GM23248 (cell line): ENCODE results near the gene MCRS1. TPM values are rescaled to one million over a fixed set of nuclear protein-coding genes. Genes with fewer than 3 reads are reported as not detected.

Source experiments
- DNase-seq: peaks from one replicate; pipeline ENCODE4 v3.0.0-alpha.2; 2015
- H2AFZ ChIP-seq: fragments of 200-600 bp; sonication (generic); 2 replicates; pipeline ENCODE4 v1.6.1; 2016; ENCODE audit warnings: antibody characterized with exemption
- H3F3A ChIP-seq: fragments of 200-600 bp; sonication (generic); 2 replicates; pipeline ENCODE4 v1.6.1; 2016; ENCODE audit warnings: mild to moderate bottlenecking, antibody characterized with exemption, mixed run types; ENCODE audit not compliant: insufficient read depth
- H3K27ac ChIP-seq: fragments of 200-600 bp; sonication (generic); 2 replicates; pipeline ENCODE4 v1.5.1; 2016; ENCODE audit warnings: mild to moderate bottlenecking
- H3K27me3 ChIP-seq: fragments of 200-600 bp; sonication (generic); replicated peaks from 2 replicates; pipeline ENCODE4 v1.6.1; 2016; ENCODE audit warnings: mild to moderate bottlenecking; ENCODE audit not compliant: insufficient read depth
- H3K36me3 ChIP-seq: fragments of 200-600 bp; sonication (generic); 2 replicates; pipeline ENCODE4 v1.6.1; 2016; ENCODE audit warnings: low read depth, mild to moderate bottlenecking
- H3K4me1 ChIP-seq: fragments of 200-600 bp; sonication (generic); 2 replicates; pipeline ENCODE4 v1.6.1; 2016; ENCODE audit warnings: mild to moderate bottlenecking; ENCODE audit not compliant: insufficient read depth
- H3K4me2 ChIP-seq: fragments of 200-600 bp; sonication (generic); one replicate; pipeline ENCODE4 v1.6.1; 2016; ENCODE audit warnings: mild to moderate bottlenecking; ENCODE audit not compliant: unreplicated experiment
- H3K4me3 ChIP-seq: fragments of 200-600 bp; sonication (generic); 2 replicates; pipeline ENCODE4 v1.5.1; 2016; ENCODE audit warnings: mild to moderate bottlenecking
- H3K79me2 ChIP-seq: fragments of 200-600 bp; sonication (generic); 2 replicates; pipeline ENCODE4 v1.6.1; 2016; ENCODE audit warnings: mild to moderate bottlenecking; ENCODE audit not compliant: insufficient read depth
- H3K9ac ChIP-seq: fragments of 200-600 bp; sonication (generic); 2 replicates; pipeline ENCODE4 v1.6.1; 2016; ENCODE audit warnings: mild to moderate bottlenecking
- H3K9me2 ChIP-seq: fragments of 200-600 bp; sonication (generic); 2 replicates; pipeline ENCODE4 v1.6.1; 2016; ENCODE audit warnings: mixed run types, mild to moderate bottlenecking, moderate library complexity; ENCODE audit not compliant: insufficient read depth
- H3K9me3 ChIP-seq: fragments of 200-600 bp; sonication (generic); one replicate; pipeline ENCODE4 v1.6.1; 2017; ENCODE audit warnings: low read depth
- H4K20me1 ChIP-seq: fragments of 200-600 bp; sonication (generic); 2 replicates; pipeline ENCODE4 v1.6.0; 2016; ENCODE audit not compliant: insufficient read depth
- EZH2 ChIP-seq: fragments of 200-600 bp; sonication (generic); IDR thresholded peaks from 2 replicates; pipeline ENCODE4 v1.6.1; 2018; ENCODE audit warnings: antibody characterized with exemption, mild to moderate bottlenecking; ENCODE audit not compliant: insufficient read depth, poor library complexity, severe bottlenecking
- EZH2phosphoT487 ChIP-seq: fragments of 200-600 bp; sonication (generic); IDR thresholded peaks from 2 replicates; pipeline ENCODE4 v1.6.1; 2018; ENCODE audit warnings: antibody characterized with exemption, moderate library complexity, mild to moderate bottlenecking, low read depth; ENCODE audit not compliant: insufficient read depth
- WGBS, 2 experiments: methylation state at CpG; one replicate each; pipeline ENCODE4 v1.1.6; 2015 to 2017; ENCODE audit warnings: low lambda C conversion rate in 2 of 2, low coverage in 1 of 2; ENCODE audit errors: missing lambda C conversion rate in 2 of 2; 5-methylcytosine and 5-hydroxymethylcytosine counted together
- in situ Hi-C: fragments of 300-500 bp; cut with MboI; formaldehyde crosslinking; loops from 2 replicates; pipeline ENCODE4 v1.15.0; 2020
- polyA plus RNA-seq: library from polyadenylated mRNA; unstranded; fragments of >200 nt; fragmentation: Nextera tagmentation; extraction: Ambion mirVana; gene quantifications from 2 replicates; pipeline ENCODE4 v1.2.1, GENCODE V29; 2016
- total RNA-seq: library from RNA; depleted of rRNA; stranded (reverse); fragments of >200 nt; shearing (Covaris generic); gene quantifications from 2 replicates; pipeline ENCODE4 v1.2.3, GENCODE V29; 2014

MCRS1 gene
- total and polyA plus RNA-seq, 2 experiments from 2014 or later, result 54.9 to 64.2 TPM

- Histone ChIP-seq H3K27ac (no peak overlapping the region), H3K4me1 (no peaks in the 10 kb centered on the region), H3K36me3 (no peaks in the 10 kb centered on the region), H4K20me1 (no peaks in the 10 kb centered on the region), H3K9me2 (no peaks in the 10 kb centered on the region), H3K9me3 (no peaks in the 10 kb centered on the region), H3K27me3 (no peaks in the 10 kb centered on the region), H3K4me2 (no peak overlapping the region), H3K4me3 (no peak overlapping the region), H3F3A (no peaks in the 10 kb centered on the region), H3K79me2 (no peaks in the 10 kb centered on the region), H3K9ac (no peak overlapping the region), H2AFZ (no peak overlapping the region)
- in situ Hi-C loops, result no loop called here
- 70 to 72% methylated on average over 4 of the region's 4 CpGs for WGBS, 2 experiments
- no peak for DNase-seq
- TF ChIP-seq EZH2 (no peak), EZH2phosphoT487 (no peak)
These were observed 14.9 kb upstream of the MCRS1 start for GRCh38 chr12:49582850-49583249.

- Histone ChIP-seq H3K9me3 (no peaks in the 10 kb centered on the region), H3K4me3 (no peak overlapping the region), H3K27me3 (no peaks in the 10 kb centered on the region), H3K4me1 (no peaks in the 10 kb centered on the region), H3K4me2 (no peak overlapping the region), H3K79me2 (no peaks in the 10 kb centered on the region), H3K36me3 (no peaks in the 10 kb centered on the region), H2AFZ (no peak overlapping the region), H3K9ac (no peak overlapping the region), H3K27ac (no peak overlapping the region), H3K9me2 (no peaks in the 10 kb centered on the region), H3F3A (no peaks in the 10 kb centered on the region), H4K20me1 (no peaks in the 10 kb centered on the region)
- 94 to 100% methylated on average over 1 of the region's 1 CpG for WGBS, 2 experiments
- TF ChIP-seq EZH2 (no peak), EZH2phosphoT487 (no peak)
- in situ Hi-C loops, result no loop called here
- DNase-seq, result no peak
These were observed 14.3 kb upstream of the MCRS1 start for GRCh38 chr12:49582201-49582600.

GRCh38 chr12:49580572-49581535, 12.9 kb upstream of the MCRS1 start:
- peak; percentile 84 for DNase-seq
- no peaks in the 10 kb centered on the region for H3K79me2 ChIP-seq
- no peaks in the 10 kb centered on the region for H3K27me3 ChIP-seq
- H3K27ac ChIP-seq, result no peak overlapping the region
- in situ Hi-C loops, result no loop called here
- no peaks in the 10 kb centered on the region for H3K4me1 ChIP-seq
- H3K4me3 ChIP-seq, result no peak overlapping the region
- WGBS, 2 experiments, result 24 to 27% methylated on average over 8 of the region's 8 CpGs
- no peaks in the 10 kb centered on the region for H3K36me3 ChIP-seq
- no peaks in the 10 kb centered on the region for H3F3A ChIP-seq
- H3K9ac ChIP-seq, result no peak overlapping the region
- H3K9me2 ChIP-seq, result no peaks in the 10 kb centered on the region
- H3K4me2 ChIP-seq, result no peak overlapping the region
- no peaks in the 10 kb centered on the region for H4K20me1 ChIP-seq
- no peak overlapping the region for H2AFZ ChIP-seq
- no peaks in the 10 kb centered on the region for H3K9me3 ChIP-seq
- TF ChIP-seq EZH2 (no peak), EZH2phosphoT487 (no peak)

- Histone ChIP-seq H3K4me3 (no peak overlapping the region), H3F3A (no peaks in the 10 kb centered on the region), H3K27ac (no peak overlapping the region), H4K20me1 (no peaks in the 10 kb centered on the region), H3K4me2 (no peak overlapping the region), H3K4me1 (no peaks in the 10 kb centered on the region), H3K79me2 (no peaks in the 10 kb centered on the region), H3K27me3 (no peaks in the 10 kb centered on the region), H3K9me3 (no peaks in the 10 kb centered on the region), H3K9ac (no peak overlapping the region), H3K9me2 (no peaks in the 10 kb centered on the region), H3K36me3 (0 out of 2 replicates have a peak, but pooled peaks cover 3% of the 10 kb centered on the region), H2AFZ (no peak overlapping the region)
- TF ChIP-seq EZH2, result no peak
- TF ChIP-seq EZH2phosphoT487, result no peak
- DNase-seq, result no peak
- WGBS, 2 experiments, result 89 to 93% methylated on average over 13 of the region's 13 CpGs
- in situ Hi-C loops, result no loop called here
These were observed 10.7 kb upstream of the MCRS1 start for GRCh38 chr12:49578471-49579112.
